Urinary bladder (tissue), 4 donors: ENCODE measurements around the gene SLC35G3. TPM values are rescaled to one million over a fixed set of nuclear protein-coding genes. Genes with fewer than 3 reads are reported as not detected.
A peak's percentile ranks its signal among the peaks of the same experiment; 100 is the strongest.
"Not testable (repeated sequence)": the region's sequence is repeated elsewhere in the genome, so short reads cannot be mapped to it uniquely, and the experiment has no call there.

Experiments
- DNase-seq: peaks from one replicate; pipeline ENCODE4 v3.0.0-alpha.2; 2015; ENCODE audit errors: extremely low spot score
- H3K27ac ChIP-seq: one replicate; pipeline ENCODE4 v1.5.1; 2013; ENCODE audit warnings: low read depth, mild to moderate bottlenecking, moderate library complexity
- H3K36me3 ChIP-seq: one replicate; pipeline ENCODE4 v1.6.1; 2013; ENCODE audit warnings: mild to moderate bottlenecking, moderate library complexity; ENCODE audit not compliant: insufficient read depth
- H3K4me1 ChIP-seq: one replicate; pipeline ENCODE4 v1.6.1; 2013; ENCODE audit warnings: mild to moderate bottlenecking, moderate library complexity; ENCODE audit not compliant: insufficient read depth
- H3K4me3 ChIP-seq: one replicate; pipeline ENCODE4 v1.5.1; 2013; ENCODE audit warnings: low read depth, low read length
- WGBS: extraction: QIAGEN DNeasy Blood & Tissue Kit; methylation state at CpG from one replicate; pipeline ENCODE4 v1.1.7; 2013; 5-methylcytosine and 5-hydroxymethylcytosine counted together
- polyA plus RNA-seq: library from polyadenylated mRNA; stranded (reverse); fragments of 200-250 nt; gene quantifications from one replicate; pipeline ENCODE4 v1.2.3, GENCODE V29; 2013
- total RNA-seq: library from RNA; depleted of rRNA; stranded (reverse); fragments of >200 nt; gene quantifications from one replicate; pipeline ENCODE4 v1.2.3, GENCODE V29; 2014
- donor health status: healthy with polysubstance abuse.
- donor health status: healthy.

The SLC35G3 gene
- total and polyA plus RNA-seq, 2 donors, result not detected

- DNase-seq, result no peak
- no peak overlapping the region for H3K27ac ChIP-seq
- H3K36me3 ChIP-seq, result no peaks in the 10 kb centered on the region
- H3K4me1 ChIP-seq, result no peaks in the 10 kb centered on the region
- WGBS, result 94% methylated on average over 2 of the region's 2 CpGs
- no peak overlapping the region for H3K4me3 ChIP-seq
Observed at GRCh38 chr17:35227546-35227945, 33.4 kb upstream of the SLC35G3 start.

GRCh38 chr17:35224436-35224835, 30.2 kb upstream of the SLC35G3 start:
- no peaks in the 10 kb centered on the region for H3K36me3 ChIP-seq
- H3K4me1 ChIP-seq, result no peaks in the 10 kb centered on the region
- H3K4me3 ChIP-seq, result no peak overlapping the region
- no peak for DNase-seq
- H3K27ac ChIP-seq, result no peak overlapping the region
- WGBS, result 49% methylated on average over 1 of the region's 1 CpG

- WGBS, result over 99% methylated on average over 2 of the region's 2 CpGs
- Histone ChIP-seq H3K36me3 (no peaks in the 10 kb centered on the region), H3K27ac (no peak overlapping the region), H3K4me3 (no peak overlapping the region), H3K4me1 (no peaks in the 10 kb centered on the region)
- no peak for DNase-seq
Observed at GRCh38 chr17:35222452-35222851, 28.3 kb upstream of the SLC35G3 start.

GRCh38 chr17:35218915-35219314, 24.7 kb upstream of the SLC35G3 start:
- no peak for DNase-seq
- Histone ChIP-seq H3K36me3 (no peaks in the 10 kb centered on the region), H3K4me1 (no peaks in the 10 kb centered on the region), H3K4me3 (no peak overlapping the region), H3K27ac (no peak overlapping the region)
- 47% methylated on average over 2 of the region's 2 CpGs for WGBS

GRCh38 chr17:35217107-35217506, 22.9 kb upstream of the SLC35G3 start:
- no peak for DNase-seq
- 36% methylated on average over 5 of the region's 5 CpGs for WGBS

GRCh38 chr17:35214631-35215273, 20.6 kb upstream of the SLC35G3 start:
- WGBS, result 57% methylated on average over 5 of the region's 5 CpGs
- Histone ChIP-seq H3K4me1 (no peaks in the 10 kb centered on the region), H3K4me3 (no peak overlapping the region), H3K27ac (peak overlapping the region; percentile 76), H3K36me3 (no peaks in the 10 kb centered on the region)
- no peak for DNase-seq

More at GRCh38 chr17:35217107-35217506, 22.9 kb upstream of the SLC35G3 start:
- Histone ChIP-seq H3K4me3 (no peak overlapping the region), H3K36me3 (no peaks in the 10 kb centered on the region), H3K4me1 (no peaks in the 10 kb centered on the region), H3K27ac (no peak overlapping the region)

GRCh38 chr17:35214192-35214591, 20.0 kb upstream of the SLC35G3 start:
- 48% methylated on average over 3 of the region's 3 CpGs for WGBS
- DNase-seq, result no peak
- no peaks in the 10 kb centered on the region for H3K4me1 ChIP-seq
- H3K27ac ChIP-seq, result no peak overlapping the region
- H3K4me3 ChIP-seq, result no peak overlapping the region
- no peaks in the 10 kb centered on the region for H3K36me3 ChIP-seq

- no peaks in the 10 kb centered on the region for H3K36me3 ChIP-seq
- 68% methylated on average over 5 of the region's 5 CpGs for WGBS
- H3K4me3 ChIP-seq, result no peak overlapping the region
- no peak overlapping the region for H3K27ac ChIP-seq
- DNase-seq, result no peak
- H3K4me1 ChIP-seq, result no peaks in the 10 kb centered on the region
Observed at GRCh38 chr17:35213412-35213940, 19.3 kb upstream of the SLC35G3 start.

GRCh38 chr17:35212668-35213067, 18.5 kb upstream of the SLC35G3 start:
- no peaks in the 10 kb centered on the region for H3K36me3 ChIP-seq
- DNase-seq, result no peak
- WGBS, result 91% methylated on average over 4 of the region's 4 CpGs
- H3K4me3 ChIP-seq, result no peak overlapping the region
- no peaks in the 10 kb centered on the region for H3K4me1 ChIP-seq
- H3K27ac ChIP-seq, result no peak overlapping the region

- Histone ChIP-seq H3K27ac (no peak overlapping the region), H3K4me1 (no peaks in the 10 kb centered on the region), H3K4me3 (no peak overlapping the region), H3K36me3 (no peaks in the 10 kb centered on the region)
- DNase-seq, result no peak
- WGBS, result 90% methylated on average over 7 of the region's 7 CpGs
Observed at GRCh38 chr17:35210741-35211140, 16.5 kb upstream of the SLC35G3 start.

GRCh38 chr17:35202582-35202981, 8.4 kb upstream of the SLC35G3 start:
- not testable (repeated sequence) for DNase-seq, H3K4me1 ChIP-seq, H3K4me3 ChIP-seq, H3K36me3 ChIP-seq, H3K27ac ChIP-seq
- WGBS, result 90% methylated on average over 2 of the region's 2 CpGs

- not testable (repeated sequence) for H3K27ac ChIP-seq, H3K36me3 ChIP-seq, H3K4me3 ChIP-seq, DNase-seq, H3K4me1 ChIP-seq
- WGBS, result 92% methylated on average over 31 of the region's 31 CpGs
Observed at GRCh38 chr17:35195062-35195461, 869 bp upstream of the SLC35G3 start.

GRCh38 chr17:35192708-35193107, 1.5 kb downstream of the SLC35G3 start:
- H3K27ac ChIP-seq, result no peak overlapping the region
- H3K4me1 ChIP-seq, result no peaks in the 10 kb centered on the region
- no peak for DNase-seq
- no peak overlapping the region for H3K4me3 ChIP-seq
- WGBS, result 73% methylated on average over 8 of the region's 8 CpGs
- H3K36me3 ChIP-seq, result no peaks in the 10 kb centered on the region

- Histone ChIP-seq H3K27ac (no peak overlapping the region), H3K36me3 (no peaks in the 10 kb centered on the region), H3K4me3 (no peak overlapping the region), H3K4me1 (no peaks in the 10 kb centered on the region)
- WGBS, result 73% methylated on average over 11 of the region's 11 CpGs
- no peak for DNase-seq
Observed at GRCh38 chr17:35191001-35191695, 3.0 kb downstream of the SLC35G3 start.
